IPS DF 6.9 (cell line): Measurements from ENCODE around the gene CDO1.

Experiments used
- DNase-seq: peaks from one replicate; pipeline ENCODE4 v3.0.0-alpha.2; 2013; ENCODE audit warnings: low read depth, low spot score
- H3K27ac ChIP-seq: one replicate; pipeline ENCODE4 v1.5.1; 2013; ENCODE audit warnings: low read length, control low read depth
- H3K27me3 ChIP-seq: 2 replicates; pipeline ENCODE4 v1.6.1; 2013; ENCODE audit warnings: mild to moderate bottlenecking, low read length; ENCODE audit not compliant: control insufficient read depth, insufficient read depth
- H3K36me3 ChIP-seq: 2 replicates; pipeline ENCODE4 v1.6.1; 2013; ENCODE audit warnings: low read length; ENCODE audit not compliant: control insufficient read depth, insufficient read depth
- H3K4me1 ChIP-seq: 2 replicates; pipeline ENCODE4 v1.6.1; 2013; ENCODE audit warnings: low read length; ENCODE audit not compliant: control insufficient read depth, insufficient read depth
- H3K4me3 ChIP-seq: 2 replicates; pipeline ENCODE4 v1.5.1; 2013; ENCODE audit warnings: mild to moderate bottlenecking, low read length
- H3K9me3 ChIP-seq: 2 replicates; pipeline ENCODE4 v1.6.1; 2013; ENCODE audit warnings: low read length, inconsistent platforms; ENCODE audit not compliant: control insufficient read depth, insufficient read depth
- WGBS: extraction: QIAGEN DNeasy Blood & Tissue Kit; methylation state at CpG from one replicate; pipeline ENCODE4 v1.1.7; 2013; ENCODE audit warnings: mixed read lengths, missing lambda C conversion rate; ENCODE audit not compliant: insufficient read length, insufficient coverage; 5-methylcytosine and 5-hydroxymethylcytosine counted together

Gene CDO1

GRCh38 chr5:115758356-115758755 lies 58.1 kb downstream of the CDO1 start:
- WGBS = no CpG with 5 or more reads among the region's 5 CpGs
- no peaks in the 10 kb centered on the region for H3K36me3 ChIP-seq
- H3K9me3 ChIP-seq = no peaks in the 10 kb centered on the region
- no peaks in the 10 kb centered on the region for H3K4me1 ChIP-seq
- no peak for DNase-seq
- H3K4me3 ChIP-seq = no peak overlapping the region
- H3K27ac ChIP-seq = no peak overlapping the region
- no peaks in the 10 kb centered on the region for H3K27me3 ChIP-seq

- Histone ChIP-seq H3K27me3 (no peaks in the 10 kb centered on the region), H3K27ac (no peak overlapping the region), H3K9me3 (no peaks in the 10 kb centered on the region), H3K36me3 (no peaks in the 10 kb centered on the region), H3K4me3 (no peak overlapping the region), H3K4me1 (peaks cover 1% of the 10 kb centered on the region; the same call in 1 of the 2 replicates)
- no peak for DNase-seq
- no CpG with 5 or more reads among the region's 1 CpG for WGBS
These were observed 60.8 kb downstream of the CDO1 start for GRCh38 chr5:115755675-115756074.
